GM18907 (cell line): ENCODE results near the gene RIPPLY3.
A peak's percentile ranks its signal among the peaks of the same experiment; 100 is the strongest.
"Not testable (repeated sequence)": the region's sequence is repeated elsewhere in the genome, so short reads cannot be mapped to it uniquely, and the experiment has no call there.

Source experiments
- ATAC-seq: cut with Tn5 transposase; IDR thresholded peaks from one replicate; pipeline ENCODE4 v1.9.1; 2021; ENCODE audit warnings: mild to moderate bottlenecking, moderate library complexity; ENCODE audit not compliant: unreplicated experiment

Gene RIPPLY3

GRCh38 chr21:37005548-37006485, 685 bp upstream of the RIPPLY3 start:
- ATAC-seq = no peak

- no peak for ATAC-seq
Measured at GRCh38 chr21:37008724-37009123, 2.2 kb downstream of the RIPPLY3 start.

GRCh38 chr21:37009740-37010341, 3.3 kb downstream of the RIPPLY3 start:
- peak; percentile 96 for ATAC-seq

- no peak for ATAC-seq
Measured at GRCh38 chr21:37017951-37018679, 11.6 kb downstream of the RIPPLY3 start.

- ATAC-seq = no peak
Measured at GRCh38 chr21:37026499-37026898, 20.0 kb downstream of the RIPPLY3 start.

- ATAC-seq = no peak
Measured at GRCh38 chr21:37028570-37028969, 22.1 kb downstream of the RIPPLY3 start.

GRCh38 chr21:37030864-37031263, 24.4 kb downstream of the RIPPLY3 start:
- no peak for ATAC-seq

GRCh38 chr21:37032293-37032692, 25.8 kb downstream of the RIPPLY3 start:
- ATAC-seq = no peak

GRCh38 chr21:37032877-37033471, 26.5 kb downstream of the RIPPLY3 start:
- no peak for ATAC-seq

- ATAC-seq = not testable (repeated sequence)
Measured at GRCh38 chr21:37034394-37034793, 27.9 kb downstream of the RIPPLY3 start.

GRCh38 chr21:37036177-37036576, 29.7 kb downstream of the RIPPLY3 start:
- ATAC-seq = no peak

GRCh38 chr21:37039411-37040075, 33.0 kb downstream of the RIPPLY3 start:
- no peak for ATAC-seq

- no peak for ATAC-seq
Measured at GRCh38 chr21:37040212-37040611, 33.7 kb downstream of the RIPPLY3 start.

GRCh38 chr21:37041706-37042271, 35.3 kb downstream of the RIPPLY3 start:
- no peak for ATAC-seq

- ATAC-seq = no peak
Measured at GRCh38 chr21:37043818-37044217, 37.3 kb downstream of the RIPPLY3 start.

GRCh38 chr21:37044643-37045042, 38.1 kb downstream of the RIPPLY3 start:
- no peak for ATAC-seq

GRCh38 chr21:37045149-37045548, 38.6 kb downstream of the RIPPLY3 start:
- no peak for ATAC-seq

- ATAC-seq = no peak
Measured at GRCh38 chr21:37045556-37045955, 39.1 kb downstream of the RIPPLY3 start.

- no peak for ATAC-seq
Measured at GRCh38 chr21:37047079-37047478, 40.6 kb downstream of the RIPPLY3 start.

- not testable (repeated sequence) for ATAC-seq
Measured at GRCh38 chr21:37049741-37050140, 43.2 kb downstream of the RIPPLY3 start.
